NCI-H2196 treated with DMSO at 0.1 percent for 48 hours (cell line): ENCODE results near the gene FHL1.

Experiments
- DNase-seq: peaks from one replicate; lab custom pipeline; 2025; ENCODE audit not compliant: unreplicated experiment; lab: John Stamatoyannopoulos, UW

FHL1 gene

DNA sequence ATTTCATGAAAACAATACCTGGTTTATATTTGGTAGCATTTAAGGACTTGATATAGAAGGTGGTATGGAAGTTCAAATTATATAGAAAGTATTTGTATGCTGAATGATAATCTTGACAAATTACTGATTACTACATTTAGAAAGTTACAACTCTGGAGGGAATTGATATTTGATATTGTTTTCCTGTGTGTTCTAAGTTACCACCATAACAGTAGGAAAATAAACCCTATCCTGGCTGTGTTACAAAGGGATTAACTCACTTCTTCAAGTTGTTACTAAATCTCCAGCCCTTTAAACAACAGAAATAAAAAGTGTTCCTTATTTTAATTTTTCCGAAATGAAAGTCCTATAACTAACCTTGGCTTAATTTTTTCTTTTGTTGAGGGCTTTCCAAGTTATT, 36.6 kb downstream of the FHL1 start:
- no peak for DNase-seq

DNA sequence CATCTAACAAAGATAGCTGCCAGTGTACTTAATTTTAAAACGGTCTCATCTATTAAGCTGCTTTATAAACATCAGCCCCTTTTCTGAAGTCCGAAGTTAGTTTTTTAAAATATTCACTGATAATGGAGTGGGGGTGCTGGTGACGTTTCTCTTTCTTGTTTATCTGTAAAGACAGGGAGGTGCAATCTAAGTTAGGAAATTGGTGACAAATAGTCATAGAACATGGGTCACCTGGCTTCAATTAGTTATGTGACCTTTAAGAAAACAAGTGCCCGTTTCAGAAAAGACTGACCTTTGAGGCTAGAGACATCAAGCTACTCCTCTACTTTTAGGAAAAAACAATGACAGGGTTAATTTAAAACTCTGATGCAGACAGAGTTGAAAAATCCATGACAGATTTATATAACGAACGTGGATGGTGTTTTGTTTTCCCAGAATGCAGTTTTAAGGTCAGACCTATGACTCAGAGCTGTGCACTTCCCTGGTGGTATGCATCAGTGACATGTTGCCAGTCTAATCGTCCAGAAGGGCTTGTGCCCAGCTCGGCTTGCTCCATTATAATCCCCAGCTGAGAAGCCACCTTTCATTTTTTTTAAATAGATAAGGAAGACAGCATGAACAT, 38.2 kb downstream of the FHL1 start:
- DNase-seq, result no peak

- DNase-seq, result no peak
Observed at GRCh38 chrX:136186023-136186413, 38.7 kb downstream of the FHL1 start.

DNA sequence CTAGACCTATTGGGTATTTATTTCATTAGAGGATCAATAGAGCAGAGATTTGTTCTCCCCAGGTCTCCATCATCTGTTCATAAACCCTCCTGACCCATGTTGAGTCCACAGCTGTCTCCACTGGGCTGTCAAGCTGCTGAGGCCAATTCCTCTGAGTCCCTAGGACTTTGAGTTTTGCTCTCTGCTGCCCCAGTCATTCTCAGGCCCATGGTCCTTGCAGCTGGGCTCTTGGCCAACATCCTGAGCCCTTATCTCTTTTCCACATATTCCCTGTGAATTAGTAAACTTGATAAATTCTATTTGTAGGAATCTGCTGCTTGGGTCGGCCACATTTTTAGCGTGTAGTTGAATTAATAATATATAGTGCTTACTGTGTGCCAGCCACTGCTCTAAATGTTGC, 41.9 kb downstream of the FHL1 start:
- DNase-seq, result no peak

- DNase-seq, result no peak
Observed at GRCh38 chrX:136190038-136190713, 42.8 kb downstream of the FHL1 start.

DNA sequence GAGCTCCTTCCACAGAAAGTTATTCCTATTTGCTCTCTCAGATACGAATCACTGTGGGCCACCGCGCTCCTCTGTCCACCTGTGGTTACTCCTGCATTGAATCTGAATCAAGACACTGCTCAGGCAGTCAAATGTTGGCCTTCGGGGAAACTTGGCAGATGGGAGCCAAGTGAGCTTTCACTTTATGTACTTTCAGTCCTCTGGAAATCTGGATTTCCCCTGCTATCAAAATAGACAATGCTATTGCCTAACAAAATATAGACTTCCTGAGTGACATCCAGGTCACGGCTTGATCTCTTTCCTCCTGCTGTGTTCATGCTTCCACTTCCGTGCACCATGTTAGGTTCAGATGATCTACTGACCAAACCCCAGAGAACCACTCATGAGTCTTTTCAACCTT, 43.8 kb downstream of the FHL1 start:
- DNase-seq, result no peak

DNA sequence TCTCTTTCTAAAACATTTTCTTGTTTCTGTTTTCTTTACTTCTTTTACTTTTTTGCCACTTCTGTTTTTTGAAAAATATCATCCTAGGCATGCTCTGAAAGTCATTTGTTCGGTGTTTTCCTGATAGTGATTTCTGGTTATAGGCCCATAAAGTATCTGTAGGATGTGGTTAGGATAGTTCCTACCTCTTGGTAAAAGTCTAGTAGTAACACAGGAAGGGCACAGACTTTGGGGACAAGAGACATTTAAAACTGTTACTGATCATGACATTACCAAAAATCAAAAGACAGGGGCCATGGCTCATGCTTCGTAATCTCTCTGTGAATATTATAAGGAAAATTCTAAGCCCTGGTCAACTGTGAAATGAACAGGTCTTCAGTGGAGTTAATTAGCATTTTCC, 44.8 kb downstream of the FHL1 start:
- DNase-seq, result no peak

DNA sequence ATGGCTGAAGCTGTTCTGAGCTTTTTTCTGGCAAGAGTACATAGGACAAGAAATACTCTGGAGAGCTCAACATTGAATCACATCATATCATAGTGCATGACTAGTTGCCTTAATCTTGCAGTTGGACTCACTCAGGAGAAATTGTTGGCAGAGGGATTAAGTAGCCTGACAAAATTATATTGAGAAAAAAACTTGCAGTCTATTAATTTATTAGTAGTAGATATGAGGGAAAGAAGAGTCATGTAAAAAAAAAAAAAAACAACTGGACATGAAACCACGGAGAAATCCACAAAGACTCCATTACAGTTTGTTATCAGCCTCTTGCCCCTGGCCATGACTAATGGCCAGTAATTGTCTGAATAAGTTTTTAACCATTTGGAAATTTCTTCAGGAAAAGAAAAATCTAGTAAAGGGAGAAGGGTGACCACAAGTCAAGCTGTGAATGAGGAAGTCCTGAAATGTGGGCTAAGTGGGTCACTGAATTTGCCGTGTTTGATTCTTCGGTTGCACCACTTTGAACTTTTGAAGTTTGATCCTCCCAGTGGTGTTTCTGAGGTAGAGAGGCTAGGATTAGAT, 45.6 kb downstream of the FHL1 start:
- DNase-seq, result no peak

GRCh38 chrX:136193771-136194170, 46.4 kb downstream of the FHL1 start:
- DNase-seq, result no peak

- no peak for DNase-seq
Observed at GRCh38 chrX:136194536-136194935, 47.2 kb downstream of the FHL1 start.

GRCh38 chrX:136195247-136195646, 47.9 kb downstream of the FHL1 start:
- no peak for DNase-seq

DNA sequence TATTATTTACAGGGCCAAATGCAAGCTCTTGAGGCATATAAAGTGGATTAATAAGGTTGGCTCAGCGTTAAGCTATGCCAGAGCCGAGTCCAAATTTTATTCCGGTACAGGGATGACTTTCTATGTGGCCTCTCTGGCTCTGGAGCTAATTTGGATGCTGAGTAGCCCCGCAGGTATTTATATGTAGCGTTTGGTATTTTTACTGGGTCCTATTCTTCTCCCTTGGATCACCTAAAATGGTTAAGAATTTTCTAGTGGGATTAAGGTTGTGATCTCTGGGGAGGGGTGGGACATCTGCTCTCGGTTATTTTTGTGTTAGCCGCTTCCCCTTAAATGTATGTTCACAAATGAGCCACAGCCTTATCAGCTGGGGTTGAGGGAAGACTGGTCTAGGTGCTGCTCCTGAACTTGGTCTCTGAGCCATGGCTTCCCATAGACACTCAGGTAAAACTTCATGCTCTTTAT, 49.4 kb downstream of the FHL1 start:
- DNase-seq, result no peak

- no peak for DNase-seq
Observed at GRCh38 chrX:136198010-136198409, 50.7 kb downstream of the FHL1 start.

DNA sequence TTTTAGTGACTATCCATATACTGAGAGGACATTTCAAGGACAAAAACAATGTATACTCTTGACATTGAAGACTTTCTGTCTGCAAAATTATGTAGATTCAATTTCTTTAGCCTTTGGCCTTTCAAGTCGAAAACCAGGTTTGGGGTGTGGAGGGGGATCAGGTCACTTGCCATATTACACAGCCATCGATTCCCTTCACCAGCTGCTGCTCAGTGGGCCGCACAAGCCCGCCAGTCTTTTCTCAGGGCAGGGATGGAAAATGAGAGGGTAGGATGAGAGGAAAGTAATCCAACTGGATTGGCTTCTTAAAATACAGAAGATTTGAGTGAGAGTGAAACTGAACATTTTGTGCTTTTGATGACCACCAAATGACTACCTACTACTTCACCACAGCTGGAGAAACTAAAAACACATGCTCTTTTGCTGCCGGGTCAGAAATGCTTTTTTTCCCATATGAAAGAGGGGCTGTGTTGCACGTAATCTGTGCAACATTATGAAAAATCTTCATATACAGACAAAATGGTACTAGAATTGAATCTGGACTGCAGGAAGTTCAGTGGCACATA, 51.4 kb downstream of the FHL1 start:
- DNase-seq, result no peak

DNA sequence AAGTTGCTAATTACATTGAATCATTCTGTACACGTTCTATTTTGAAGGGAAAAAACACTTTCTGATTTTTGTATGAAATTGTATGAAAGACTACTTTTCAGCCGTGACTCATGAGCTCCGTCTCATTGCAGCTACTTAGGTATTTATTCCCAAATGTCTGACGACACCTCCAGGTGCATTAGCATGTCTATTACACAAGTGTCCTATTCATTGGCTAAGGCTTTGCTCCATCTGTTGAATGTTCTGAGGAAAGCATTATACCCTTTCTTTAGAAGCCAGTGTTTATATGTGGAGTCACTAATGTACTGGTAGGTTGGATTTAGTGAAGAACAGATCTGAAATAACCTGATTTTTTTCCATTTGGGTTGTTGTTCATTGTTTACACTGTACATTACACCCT, 52.0 kb downstream of the FHL1 start:
- DNase-seq, result no peak

- no peak for DNase-seq
Observed at GRCh38 chrX:136200466-136200865, 53.1 kb downstream of the FHL1 start.

DNA sequence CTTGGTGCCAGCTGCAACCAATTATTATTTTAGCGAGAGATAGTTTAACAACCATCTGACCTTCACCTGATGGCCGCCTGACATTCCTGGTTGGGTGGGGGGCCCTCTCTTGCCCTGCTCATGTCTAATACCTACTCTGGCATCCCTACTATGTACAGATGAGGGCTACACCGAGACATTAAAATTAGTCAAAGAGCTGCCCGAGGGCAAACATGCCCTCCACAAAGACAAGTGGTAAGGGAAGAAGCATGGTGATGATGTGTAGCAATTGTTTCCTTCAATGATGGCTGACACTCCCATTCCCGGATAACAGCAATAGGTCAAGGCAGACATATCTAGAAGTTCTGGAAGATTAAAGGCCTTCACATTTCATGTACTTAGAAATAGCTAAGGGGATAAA, 54.3 kb downstream of the FHL1 start:
- DNase-seq, result no peak

DNA sequence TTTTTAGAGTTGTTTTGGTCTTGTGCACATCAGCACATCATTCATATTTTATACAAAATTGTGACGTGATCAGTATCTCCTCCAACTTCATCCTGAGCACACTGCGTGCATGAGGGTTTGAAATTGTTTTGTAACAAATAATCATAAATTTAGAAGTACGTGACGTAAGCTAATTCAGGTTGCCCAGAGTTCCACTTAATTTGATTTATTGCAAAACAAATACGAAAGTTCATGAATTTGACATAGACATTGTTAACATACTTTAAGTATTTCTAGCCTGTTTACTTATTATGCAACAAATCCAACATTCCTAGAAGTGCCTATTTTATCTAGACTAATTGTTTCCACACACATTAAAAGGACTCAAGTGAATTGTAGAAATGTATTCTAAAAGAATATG, 55.6 kb downstream of the FHL1 start:
- no peak for DNase-seq

DNA sequence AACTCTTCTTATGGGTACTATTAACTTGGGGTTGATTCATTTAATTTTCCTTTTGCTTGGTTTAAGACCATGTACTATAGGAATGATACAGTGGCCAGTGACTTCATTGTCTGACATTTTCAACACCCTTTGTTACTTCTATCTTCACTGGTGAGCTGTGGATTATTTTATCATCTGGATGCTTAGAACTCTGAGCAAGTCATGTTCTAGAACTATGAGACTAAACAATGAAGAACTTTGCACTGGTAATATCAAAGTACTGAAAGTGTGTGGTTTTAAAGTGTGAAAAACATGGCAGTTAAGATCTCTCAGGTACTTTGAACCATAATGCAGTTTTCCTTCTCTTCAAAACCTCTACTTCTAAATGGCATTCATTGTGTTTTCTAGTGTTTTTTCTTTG, 56.1 kb downstream of the FHL1 start:
- no peak for DNase-seq

GRCh38 chrX:136203951-136204350, 56.6 kb downstream of the FHL1 start:
- no peak for DNase-seq

DNA sequence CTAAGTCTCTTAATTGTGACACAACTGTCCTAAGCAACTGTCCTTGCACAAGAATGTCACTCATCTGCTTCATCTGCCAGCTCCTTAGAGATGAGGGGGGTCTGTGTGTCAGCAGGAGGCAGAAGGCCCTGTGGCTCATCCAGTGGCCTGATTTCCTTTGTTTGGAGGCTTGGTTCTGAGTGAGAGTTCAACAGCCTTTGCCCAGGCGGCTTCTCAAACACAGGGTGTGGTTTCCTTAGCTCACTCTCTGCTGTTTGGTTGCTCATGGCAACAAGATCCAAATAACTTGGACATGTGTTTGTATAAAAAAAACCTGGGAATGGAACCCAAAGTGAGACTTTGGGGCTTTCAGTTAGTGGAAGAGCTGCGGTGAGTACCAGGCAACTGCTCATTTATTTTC, 57.2 kb downstream of the FHL1 start:
- DNase-seq, result no peak

- DNase-seq, result no peak
Observed at GRCh38 chrX:136205882-136206380, 58.6 kb downstream of the FHL1 start.
